H9 (cell line): ENCODE measurements around the gene TADA1. TPM values are rescaled to one million over a fixed set of nuclear protein-coding genes. Genes with fewer than 3 reads are reported as not detected.

Experiments
- DNase-seq: peaks from one replicate; pipeline ENCODE4 v3.0.0-alpha.2; 2017
- H2AFZ ChIP-seq: one replicate; pipeline ENCODE4 v1.6.1; 2013; ENCODE audit warnings: mild to moderate bottlenecking, low read length, control low read depth, moderate library complexity
- H2AK5ac ChIP-seq: 2 replicates; pipeline ENCODE4 v1.6.1; 2013; ENCODE audit warnings: low read length, control low read depth, mixed read lengths; ENCODE audit not compliant: insufficient read length
- H2BK120ac ChIP-seq: one replicate; pipeline ENCODE4 v1.6.1; 2013; ENCODE audit warnings: low read depth, mild to moderate bottlenecking, low read length, control low read depth, inconsistent platforms; ENCODE audit not compliant: poor library complexity, severe bottlenecking
- H2BK12ac ChIP-seq: 2 replicates; pipeline ENCODE4 v1.6.1; 2013; ENCODE audit warnings: low read length, control low read depth, mixed read lengths, low read depth; ENCODE audit not compliant: insufficient read length
- H2BK15ac ChIP-seq: 2 replicates; pipeline ENCODE4 v1.6.1; 2013; ENCODE audit warnings: low read depth, low read length, control low read depth
- H2BK20ac ChIP-seq: one replicate; pipeline ENCODE4 v1.6.1; 2013; ENCODE audit warnings: low read depth, mild to moderate bottlenecking, low read length, control low read depth, inconsistent platforms; ENCODE audit not compliant: poor library complexity, severe bottlenecking
- H2BK5ac ChIP-seq: 2 replicates; pipeline ENCODE4 v1.6.1; 2013; ENCODE audit warnings: low read length, control low read depth, mixed read lengths; ENCODE audit not compliant: insufficient read length
- H3K14ac ChIP-seq: 2 replicates; pipeline ENCODE4 v1.6.1; 2013; ENCODE audit warnings: low read length, control low read depth; ENCODE audit not compliant: insufficient read depth
- H3K18ac ChIP-seq: 2 replicates; pipeline ENCODE4 v1.6.1; 2013; ENCODE audit warnings: low read depth, mild to moderate bottlenecking, mixed read lengths, low read length, control low read depth; ENCODE audit not compliant: insufficient read length
- H3K23ac ChIP-seq: 2 replicates; pipeline ENCODE4 v1.6.1; 2013; ENCODE audit warnings: low read length, control low read depth, mixed read lengths, low read depth; ENCODE audit not compliant: insufficient read length
- H3K23me2 ChIP-seq: 2 replicates; pipeline ENCODE4 v1.6.1; 2013; ENCODE audit warnings: low read depth, mild to moderate bottlenecking, mixed read lengths, low read length, control low read depth; ENCODE audit not compliant: insufficient read length, poor library complexity, severe bottlenecking
- H3K27ac ChIP-seq: 2 replicates; pipeline ENCODE4 v1.5.1; 2013; ENCODE audit warnings: low read length, control low read depth, mixed read lengths, low read depth; ENCODE audit not compliant: insufficient read length
- H3K27me3 ChIP-seq: 2 replicates; pipeline ENCODE4 v1.6.1; 2013; ENCODE audit warnings: low read length, control low read depth, inconsistent platforms; ENCODE audit not compliant: insufficient read depth
- H3K4ac ChIP-seq: 2 replicates; pipeline ENCODE4 v1.6.1; 2013; ENCODE audit warnings: low read depth, mild to moderate bottlenecking, control low read depth, inconsistent platforms, low read length, moderate library complexity
- H3K4me1 ChIP-seq: 2 replicates; pipeline ENCODE4 v1.6.1; 2013; ENCODE audit warnings: low read length, control low read depth, inconsistent platforms; ENCODE audit not compliant: insufficient read depth
- H3K4me2 ChIP-seq: 2 replicates; pipeline ENCODE4 v1.6.1; 2013; ENCODE audit warnings: low read length, control low read depth, mixed read lengths; ENCODE audit not compliant: insufficient read length, insufficient read depth
- H3K56ac ChIP-seq: 2 replicates; pipeline ENCODE4 v1.6.1; 2013; ENCODE audit warnings: low read depth, mild to moderate bottlenecking, mixed read lengths, low read length, control low read depth; ENCODE audit not compliant: insufficient read length
- H3K79me1 ChIP-seq: 2 replicates; pipeline ENCODE4 v1.6.1; 2013; ENCODE audit warnings: low read depth, mild to moderate bottlenecking, moderate library complexity, low read length, control low read depth, inconsistent platforms; ENCODE audit not compliant: insufficient read depth, poor library complexity, severe bottlenecking
- H3K79me2 ChIP-seq: 2 replicates; pipeline ENCODE4 v1.6.1; 2013; ENCODE audit warnings: low read length, control low read depth, inconsistent platforms; ENCODE audit not compliant: insufficient read depth
- H3K9ac ChIP-seq: 2 replicates; pipeline ENCODE4 v1.6.1; 2013; ENCODE audit warnings: low read length, control low read depth, mixed read lengths; ENCODE audit not compliant: insufficient read length; ENCODE audit errors: extremely low read depth
- H3K9me3 ChIP-seq: one replicate; pipeline ENCODE4 v1.6.1; 2013; ENCODE audit warnings: low read depth, low read length, inconsistent platforms; ENCODE audit not compliant: control insufficient read depth
- H3T11ph ChIP-seq: one replicate; pipeline ENCODE4 v1.6.1; 2013; ENCODE audit warnings: mild to moderate bottlenecking, low read length, control low read depth, inconsistent platforms
- H4K20me1 ChIP-seq: one replicate; pipeline ENCODE4 v1.6.1; 2013; ENCODE audit not compliant: control insufficient read depth, insufficient read length, insufficient read depth
- H4K5ac ChIP-seq: 2 replicates; pipeline ENCODE4 v1.6.1; 2013; ENCODE audit warnings: low read depth, mild to moderate bottlenecking, mixed read lengths, low read length, control low read depth; ENCODE audit not compliant: insufficient read length
- H4K8ac ChIP-seq: replicated peaks from 2 replicates; pipeline ENCODE4 v1.6.1; 2013; ENCODE audit warnings: low read length, control low read depth, mixed read lengths, low read depth; ENCODE audit not compliant: insufficient read length
- H4K91ac ChIP-seq: 2 replicates; pipeline ENCODE4 v1.6.1; 2013; ENCODE audit warnings: low read depth, mild to moderate bottlenecking, moderate library complexity, mixed read lengths, low read length, control low read depth; ENCODE audit not compliant: insufficient read length
- H3K27ac Mint-ChIP-seq, 3 experiments: 2 replicates in 2 of 3; 3 replicates in 1 of 3; pipeline ENCODE4 v1.8.0; 2020 to 2021; ENCODE audit warnings: mixed read lengths in 3 of 3, mild to moderate bottlenecking in 1 of 3, moderate library complexity in 1 of 3
- H3K27me3 Mint-ChIP-seq: 2 replicates; pipeline ENCODE4 v1.8.0; 2021; ENCODE audit warnings: low read depth, mild to moderate bottlenecking, moderate library complexity, mixed read lengths
- H3K36me3 Mint-ChIP-seq, 3 experiments: 2 replicates in 2 of 3; 3 replicates in 1 of 3; pipeline ENCODE4 v1.8.0; 2020 to 2021; ENCODE audit warnings: low read depth in 3 of 3, mixed read lengths in 3 of 3; ENCODE audit not compliant: insufficient read depth in 1 of 3
- H3K4me1 Mint-ChIP-seq, 2 experiments: 2 replicates each; pipeline ENCODE4 v1.8.0; 2020; ENCODE audit warnings: mixed read lengths in 2 of 2
- H3K4me3 Mint-ChIP-seq, 2 experiments: 2 replicates in 1 of 2; 3 replicates in 1 of 2; pipeline ENCODE4 v1.8.0; 2020 to 2021; ENCODE audit warnings: mild to moderate bottlenecking in 2 of 2, mixed read lengths in 2 of 2, moderate library complexity in 1 of 2
- H3K9me3 Mint-ChIP-seq, 2 experiments: 2 replicates in 1 of 2; 3 replicates in 1 of 2; pipeline ENCODE4 v1.8.0; 2020; ENCODE audit warnings: mild to moderate bottlenecking in 2 of 2, mixed read lengths in 2 of 2, moderate library complexity in 1 of 2
- CTCF ChIP-seq: fragments of 200-600 bp; sonication (generic); conservative IDR thresholded peaks from 3 replicates; pipeline ENCODE4 v1.8.0; 2021; ENCODE audit warnings: antibody characterized with exemption, mild to moderate bottlenecking
- WGBS: extraction: QIAGEN DNeasy Blood & Tissue Kit; methylation state at CpG from one replicate; pipeline ENCODE4 v1.1.7; 2013; ENCODE audit warnings: missing lambda C conversion rate, low lambda C conversion rate, mixed read lengths; ENCODE audit not compliant: insufficient read length; ENCODE audit errors: extremely low coverage; 5-methylcytosine and 5-hydroxymethylcytosine counted together
- total RNA-seq: library from RNA; stranded (reverse); gene quantifications from 2 replicates; pipeline ENCODE4 v1.2.1, GENCODE V29; 2021

TADA1 gene
- total RNA-seq, 1 experiment from 2014 or later = 20.7 TPM

- H3K23ac ChIP-seq = no peak overlapping the region
- WGBS = no CpG with 5 or more reads among the region's 2 CpGs
- H3K56ac ChIP-seq = no peak overlapping the region
- H3K36me3 Mint-ChIP-seq = no peaks in the 10 kb centered on the region; a peak in 1 of 7 replicates
- no peak overlapping the region for H2BK5ac ChIP-seq
- H3K4me1 ChIP-seq = no peaks in the 10 kb centered on the region
- no peak overlapping the region for H4K8ac ChIP-seq
- no peak overlapping the region for H3K4me3 Mint-ChIP-seq
- no peaks in the 10 kb centered on the region for H3K9me3 ChIP-seq
- H4K20me1 ChIP-seq = no peaks in the 10 kb centered on the region
- no peak overlapping the region for H3K9ac ChIP-seq
- no peaks in the 10 kb centered on the region for H3K79me2 ChIP-seq
- H3K14ac ChIP-seq = no peak overlapping the region
- H3K4me1 Mint-ChIP-seq = no peaks in the 10 kb centered on the region
- no peak overlapping the region for H2AFZ ChIP-seq
- no peak for DNase-seq
- no peak overlapping the region for H4K91ac ChIP-seq
- TF ChIP-seq CTCF = no peak
- no peak overlapping the region for H2BK15ac ChIP-seq
- no peaks in the 10 kb centered on the region for H3K27me3 ChIP-seq
- no peak overlapping the region for H2AK5ac ChIP-seq
- H3K4me2 ChIP-seq = no peak overlapping the region
- no peak overlapping the region for H3K4ac ChIP-seq
- H3K27ac Mint-ChIP-seq = no peak overlapping the region
- no peak overlapping the region for H3K27ac ChIP-seq
- H3K18ac ChIP-seq = no peak overlapping the region
- H2BK20ac ChIP-seq = no peak overlapping the region
- H3K9me3 Mint-ChIP-seq = peaks cover 0 to 3% of the 10 kb centered on the region in 2 experiments; a peak in 2 of 5 replicates
- no peak overlapping the region for H2BK120ac ChIP-seq
- no peak overlapping the region for H2BK12ac ChIP-seq
- H3K79me1 ChIP-seq = no peaks in the 10 kb centered on the region
- no peak overlapping the region for H3T11ph ChIP-seq
- H3K27me3 Mint-ChIP-seq = peaks cover 2% of the 10 kb centered on the region; the same call in 1 of the 2 replicates
- no peak overlapping the region for H4K5ac ChIP-seq
- no peaks in the 10 kb centered on the region for H3K23me2 ChIP-seq
Measured at GRCh38 chr1:166814611-166815010, 61.5 kb downstream of the TADA1 start.
